ENCODE results near the gene LRRK1. TPM values are rescaled to one million over a fixed set of nuclear protein-coding genes. Genes with fewer than 3 reads are reported as not detected.

Gene LRRK1
- polyA plus RNA-seq, 1 donor (not counting 4 experiments of a cell fraction or from before 2014, with no cell fraction given), result 6.2 TPM

GRCh38 chr15:101078669-101079323 is 159.6 kb downstream of the LRRK1 start:
- H3K9me1 ChIP-seq (ENCODE audit: control insufficient read depth, extremely low read depth, insufficient read depth, low read length), result no peaks in the 10 kb centered on the region

GRCh38 chr15:101081900-101082299 is 162.7 kb downstream of the LRRK1 start:
- Histone ChIP-seq H3K27me3 (ENCODE audit: control insufficient read depth, extremely low read depth, insufficient read depth, low read length) (no peaks in the 10 kb centered on the region), H3K4me3 (ENCODE audit: control insufficient read depth in 2 of 3, extremely low read depth in 1 of 3, insufficient read depth in 2 of 3, low read depth in 1 of 3, low read length in 3 of 3) (no peak overlapping the region), H3K9ac (ENCODE audit: control insufficient read depth, extremely low read depth, insufficient read depth, low read length) (no peak overlapping the region), H3K36me3 (ENCODE audit: control insufficient read depth in 2 of 2, extremely low read depth in 1 of 2, insufficient read depth in 2 of 2, low read length in 2 of 2) (no peaks in the 10 kb centered on the region), H2AFZ (ENCODE audit: control insufficient read depth, low read length) (no peak overlapping the region), H3K27ac (ENCODE audit: control insufficient read depth, insufficient read depth, low read length) (no peak overlapping the region), H3K79me2 (ENCODE audit: control insufficient read depth, insufficient read depth, low read length) (no peaks in the 10 kb centered on the region), H4K20me1 (ENCODE audit: control insufficient read depth, extremely low read depth, insufficient read depth, low read length) (no peaks in the 10 kb centered on the region), H3K9me3 (ENCODE audit: control insufficient read depth, low read depth, low read length) (no peaks in the 10 kb centered on the region), H3K4me1 (ENCODE audit: control insufficient read depth, extremely low read depth, insufficient read depth, low read length) (no peaks in the 10 kb centered on the region), H3K4me2 (ENCODE audit: control insufficient read depth, extremely low read depth, insufficient read depth, low read depth, low read length) (no peak overlapping the region), H3K9me1 (ENCODE audit: control insufficient read depth, extremely low read depth, insufficient read depth, low read length) (no peaks in the 10 kb centered on the region)
- dilution Hi-C loops (cut with MboI; ENCODE audit: extremely low pct_ligation_motif_present, low sequenced_read_pairs), result no loop called here
- DNase-seq (ENCODE audit: low read depth, low spot score) (no peak), FAIRE-seq (no peak)
- TF ChIP-seq CTCF (optimal IDR thresholded peaks at IDR 0.05 in 1 of 3, IDR thresholded peaks at IDR 0.05 in 1 of 3, conservative IDR thresholded peaks at IDR 0.05 in 1 of 3; ENCODE audit: extremely low read depth in 1 of 3, insufficient read depth in 2 of 3, low read length in 3 of 3), result no peak

More at GRCh38 chr15:101078669-101079323, 159.6 kb downstream of the LRRK1 start:
- no peak overlapping the region for H3K27ac ChIP-seq (ENCODE audit: control insufficient read depth, insufficient read depth, low read length)
- no peak overlapping the region for H3K4me3 ChIP-seq (ENCODE audit: control insufficient read depth in 2 of 3, extremely low read depth in 1 of 3, insufficient read depth in 2 of 3, low read depth in 1 of 3, low read length in 3 of 3)
- dilution Hi-C loops (cut with MboI; ENCODE audit: extremely low pct_ligation_motif_present, low sequenced_read_pairs), result no loop called here
- H3K79me2 ChIP-seq (ENCODE audit: control insufficient read depth, insufficient read depth, low read length), result no peaks in the 10 kb centered on the region
- no peaks in the 10 kb centered on the region for H4K20me1 ChIP-seq (ENCODE audit: control insufficient read depth, extremely low read depth, insufficient read depth, low read length)
- H3K9ac ChIP-seq (ENCODE audit: control insufficient read depth, extremely low read depth, insufficient read depth, low read length), result no peak overlapping the region
- H3K36me3 ChIP-seq (ENCODE audit: control insufficient read depth in 2 of 2, extremely low read depth in 1 of 2, insufficient read depth in 2 of 2, low read length in 2 of 2), result no peaks in the 10 kb centered on the region
- no peak for DNase-seq (ENCODE audit: low read depth, low spot score)
- no peaks in the 10 kb centered on the region for H3K27me3 ChIP-seq (ENCODE audit: control insufficient read depth, extremely low read depth, insufficient read depth, low read length)
- TF ChIP-seq EZH2 (IDR thresholded peaks at IDR 0.05; ENCODE audit: low read length) (no peak), CTCF (optimal IDR thresholded peaks at IDR 0.05 in 1 of 3, IDR thresholded peaks at IDR 0.05 in 1 of 3, conservative IDR thresholded peaks at IDR 0.05 in 1 of 3; ENCODE audit: extremely low read depth in 1 of 3, insufficient read depth in 2 of 3, low read length in 3 of 3) (no peak)
- no peak overlapping the region for H3K4me2 ChIP-seq (ENCODE audit: control insufficient read depth, extremely low read depth, insufficient read depth, low read depth, low read length)
- H3K4me1 ChIP-seq (ENCODE audit: control insufficient read depth, extremely low read depth, insufficient read depth, low read length), result no peaks in the 10 kb centered on the region
- no peaks in the 10 kb centered on the region for H3K9me3 ChIP-seq (ENCODE audit: control insufficient read depth, low read depth, low read length)
- H2AFZ ChIP-seq (ENCODE audit: control insufficient read depth, low read length), result no peak overlapping the region
- no peak for FAIRE-seq
